H9 (cell line): ENCODE measurements around the gene OAS1. TPM values are rescaled to one million over a fixed set of nuclear protein-coding genes. Genes with fewer than 3 reads are reported as not detected.

Experiments used
- DNase-seq: peaks from one replicate; pipeline ENCODE4 v3.0.0-alpha.2; 2017
- H2AFZ ChIP-seq: one replicate; pipeline ENCODE4 v1.6.1; 2013; ENCODE audit warnings: mild to moderate bottlenecking, low read length, control low read depth, moderate library complexity
- H2AK5ac ChIP-seq: 2 replicates; pipeline ENCODE4 v1.6.1; 2013; ENCODE audit warnings: low read length, control low read depth, mixed read lengths; ENCODE audit not compliant: insufficient read length
- H2BK120ac ChIP-seq: one replicate; pipeline ENCODE4 v1.6.1; 2013; ENCODE audit warnings: low read depth, mild to moderate bottlenecking, low read length, control low read depth, inconsistent platforms; ENCODE audit not compliant: poor library complexity, severe bottlenecking
- H2BK12ac ChIP-seq: 2 replicates; pipeline ENCODE4 v1.6.1; 2013; ENCODE audit warnings: low read length, control low read depth, mixed read lengths, low read depth; ENCODE audit not compliant: insufficient read length
- H2BK15ac ChIP-seq: 2 replicates; pipeline ENCODE4 v1.6.1; 2013; ENCODE audit warnings: low read depth, low read length, control low read depth
- H2BK20ac ChIP-seq: one replicate; pipeline ENCODE4 v1.6.1; 2013; ENCODE audit warnings: low read depth, mild to moderate bottlenecking, low read length, control low read depth, inconsistent platforms; ENCODE audit not compliant: poor library complexity, severe bottlenecking
- H2BK5ac ChIP-seq: 2 replicates; pipeline ENCODE4 v1.6.1; 2013; ENCODE audit warnings: low read length, control low read depth, mixed read lengths; ENCODE audit not compliant: insufficient read length
- H3K14ac ChIP-seq: 2 replicates; pipeline ENCODE4 v1.6.1; 2013; ENCODE audit warnings: low read length, control low read depth; ENCODE audit not compliant: insufficient read depth
- H3K18ac ChIP-seq: 2 replicates; pipeline ENCODE4 v1.6.1; 2013; ENCODE audit warnings: low read depth, mild to moderate bottlenecking, mixed read lengths, low read length, control low read depth; ENCODE audit not compliant: insufficient read length
- H3K23ac ChIP-seq: 2 replicates; pipeline ENCODE4 v1.6.1; 2013; ENCODE audit warnings: low read length, control low read depth, mixed read lengths, low read depth; ENCODE audit not compliant: insufficient read length
- H3K23me2 ChIP-seq: 2 replicates; pipeline ENCODE4 v1.6.1; 2013; ENCODE audit warnings: low read depth, mild to moderate bottlenecking, mixed read lengths, low read length, control low read depth; ENCODE audit not compliant: insufficient read length, poor library complexity, severe bottlenecking
- H3K27ac ChIP-seq: 2 replicates; pipeline ENCODE4 v1.5.1; 2013; ENCODE audit warnings: low read length, control low read depth, mixed read lengths, low read depth; ENCODE audit not compliant: insufficient read length
- H3K27me3 ChIP-seq: 2 replicates; pipeline ENCODE4 v1.6.1; 2013; ENCODE audit warnings: low read length, control low read depth, inconsistent platforms; ENCODE audit not compliant: insufficient read depth
- H3K4ac ChIP-seq: 2 replicates; pipeline ENCODE4 v1.6.1; 2013; ENCODE audit warnings: low read depth, mild to moderate bottlenecking, control low read depth, inconsistent platforms, low read length, moderate library complexity
- H3K4me1 ChIP-seq: 2 replicates; pipeline ENCODE4 v1.6.1; 2013; ENCODE audit warnings: low read length, control low read depth, inconsistent platforms; ENCODE audit not compliant: insufficient read depth
- H3K4me2 ChIP-seq: 2 replicates; pipeline ENCODE4 v1.6.1; 2013; ENCODE audit warnings: low read length, control low read depth, mixed read lengths; ENCODE audit not compliant: insufficient read length, insufficient read depth
- H3K56ac ChIP-seq: 2 replicates; pipeline ENCODE4 v1.6.1; 2013; ENCODE audit warnings: low read depth, mild to moderate bottlenecking, mixed read lengths, low read length, control low read depth; ENCODE audit not compliant: insufficient read length
- H3K79me1 ChIP-seq: 2 replicates; pipeline ENCODE4 v1.6.1; 2013; ENCODE audit warnings: low read depth, mild to moderate bottlenecking, moderate library complexity, low read length, control low read depth, inconsistent platforms; ENCODE audit not compliant: insufficient read depth, poor library complexity, severe bottlenecking
- H3K79me2 ChIP-seq: 2 replicates; pipeline ENCODE4 v1.6.1; 2013; ENCODE audit warnings: low read length, control low read depth, inconsistent platforms; ENCODE audit not compliant: insufficient read depth
- H3K9ac ChIP-seq: 2 replicates; pipeline ENCODE4 v1.6.1; 2013; ENCODE audit warnings: low read length, control low read depth, mixed read lengths; ENCODE audit not compliant: insufficient read length; ENCODE audit errors: extremely low read depth
- H3K9me3 ChIP-seq: one replicate; pipeline ENCODE4 v1.6.1; 2013; ENCODE audit warnings: low read depth, low read length, inconsistent platforms; ENCODE audit not compliant: control insufficient read depth
- H3T11ph ChIP-seq: one replicate; pipeline ENCODE4 v1.6.1; 2013; ENCODE audit warnings: mild to moderate bottlenecking, low read length, control low read depth, inconsistent platforms
- H4K20me1 ChIP-seq: one replicate; pipeline ENCODE4 v1.6.1; 2013; ENCODE audit not compliant: control insufficient read depth, insufficient read length, insufficient read depth
- H4K5ac ChIP-seq: 2 replicates; pipeline ENCODE4 v1.6.1; 2013; ENCODE audit warnings: low read depth, mild to moderate bottlenecking, mixed read lengths, low read length, control low read depth; ENCODE audit not compliant: insufficient read length
- H4K8ac ChIP-seq: replicated peaks from 2 replicates; pipeline ENCODE4 v1.6.1; 2013; ENCODE audit warnings: low read length, control low read depth, mixed read lengths, low read depth; ENCODE audit not compliant: insufficient read length
- H4K91ac ChIP-seq: 2 replicates; pipeline ENCODE4 v1.6.1; 2013; ENCODE audit warnings: low read depth, mild to moderate bottlenecking, moderate library complexity, mixed read lengths, low read length, control low read depth; ENCODE audit not compliant: insufficient read length
- H3K27ac Mint-ChIP-seq, 3 experiments: 2 replicates in 2 of 3; 3 replicates in 1 of 3; pipeline ENCODE4 v1.8.0; 2020 to 2021; ENCODE audit warnings: mixed read lengths in 3 of 3, mild to moderate bottlenecking in 1 of 3, moderate library complexity in 1 of 3
- H3K27me3 Mint-ChIP-seq: 2 replicates; pipeline ENCODE4 v1.8.0; 2021; ENCODE audit warnings: low read depth, mild to moderate bottlenecking, moderate library complexity, mixed read lengths
- H3K36me3 Mint-ChIP-seq, 3 experiments: 2 replicates in 2 of 3; 3 replicates in 1 of 3; pipeline ENCODE4 v1.8.0; 2020 to 2021; ENCODE audit warnings: low read depth in 3 of 3, mixed read lengths in 3 of 3; ENCODE audit not compliant: insufficient read depth in 1 of 3
- H3K4me1 Mint-ChIP-seq, 2 experiments: 2 replicates each; pipeline ENCODE4 v1.8.0; 2020; ENCODE audit warnings: mixed read lengths in 2 of 2
- H3K4me3 Mint-ChIP-seq, 2 experiments: 2 replicates in 1 of 2; 3 replicates in 1 of 2; pipeline ENCODE4 v1.8.0; 2020 to 2021; ENCODE audit warnings: mild to moderate bottlenecking in 2 of 2, mixed read lengths in 2 of 2, moderate library complexity in 1 of 2
- H3K9me3 Mint-ChIP-seq, 2 experiments: 2 replicates in 1 of 2; 3 replicates in 1 of 2; pipeline ENCODE4 v1.8.0; 2020; ENCODE audit warnings: mild to moderate bottlenecking in 2 of 2, mixed read lengths in 2 of 2, moderate library complexity in 1 of 2
- CTCF ChIP-seq: fragments of 200-600 bp; sonication (generic); conservative IDR thresholded peaks from 3 replicates; pipeline ENCODE4 v1.8.0; 2021; ENCODE audit warnings: antibody characterized with exemption, mild to moderate bottlenecking
- WGBS: extraction: QIAGEN DNeasy Blood & Tissue Kit; methylation state at CpG from one replicate; pipeline ENCODE4 v1.1.7; 2013; ENCODE audit warnings: missing lambda C conversion rate, low lambda C conversion rate, mixed read lengths; ENCODE audit not compliant: insufficient read length; ENCODE audit errors: extremely low coverage; 5-methylcytosine and 5-hydroxymethylcytosine counted together
- total RNA-seq: library from RNA; stranded (reverse); gene quantifications from 2 replicates; pipeline ENCODE4 v1.2.1, GENCODE V29; 2021

The OAS1 gene
- total RNA-seq, 1 experiment from 2014 or later, result not detected

DNA sequence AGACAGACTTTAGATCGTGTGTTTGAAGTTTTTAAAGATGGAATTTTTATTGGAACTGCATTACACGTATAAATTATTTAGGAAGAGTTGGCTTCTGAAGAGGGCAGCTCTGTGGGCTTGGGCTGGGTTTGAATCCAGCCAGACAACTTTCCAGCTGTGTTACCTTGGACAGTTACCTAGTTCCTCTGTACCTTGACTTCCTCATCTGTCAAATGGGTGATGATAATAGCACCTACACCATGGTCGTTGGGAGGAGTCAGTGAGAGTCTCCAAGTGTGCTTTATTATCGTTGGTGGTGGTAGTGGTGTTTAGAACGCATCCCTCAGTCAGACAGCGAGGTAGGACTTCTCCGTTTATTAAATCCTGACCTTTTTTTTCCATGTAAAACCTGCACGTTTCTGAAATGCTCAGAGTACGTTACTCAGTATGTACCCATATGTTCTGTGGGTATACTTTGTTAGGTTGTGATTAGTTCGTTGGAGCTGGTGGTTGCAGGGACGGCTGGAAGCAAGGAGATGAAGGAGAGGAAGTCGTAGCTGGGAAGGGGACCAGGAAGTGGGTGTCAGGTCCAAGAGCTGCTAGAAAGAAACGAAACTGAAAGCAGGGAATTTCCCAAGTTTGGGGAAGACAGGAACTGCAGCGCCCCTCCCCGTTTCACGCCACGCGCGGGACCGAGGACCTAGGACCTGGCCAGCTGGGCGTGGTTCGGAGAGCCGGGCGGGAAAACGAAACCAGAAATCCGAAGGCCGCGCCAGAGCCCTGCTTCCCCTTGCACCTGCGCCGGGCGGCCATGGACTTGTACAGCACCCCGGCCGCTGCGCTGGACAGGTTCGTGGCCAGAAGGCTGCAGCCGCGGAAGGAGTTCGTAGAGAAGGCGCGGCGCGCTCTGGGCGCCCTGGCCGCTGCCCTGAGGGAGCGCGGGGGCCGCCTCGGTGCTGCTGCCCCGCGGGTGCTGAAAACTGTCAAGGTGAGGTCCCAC is 31.3 kb downstream of the OAS1 start, which contains the start of gene OAS3:
TSS of gene OAS3 (plus strand) at position 734 of the 979 bp plus-strand sequence. CDS start at position 791, 57 bp downstream.
- no peaks in the 10 kb centered on the region for H3K36me3 Mint-ChIP-seq
- peak within 1 kb of the TSS; percentile 54 to 66 for H3K4me3 Mint-ChIP-seq
- H3K9me3 Mint-ChIP-seq, result no peaks in the 10 kb centered on the region; a peak in 1 of 5 replicates
- H3K18ac ChIP-seq, result peak within 1 kb of the TSS; percentile 39
- H2BK5ac ChIP-seq, result no peak within 1 kb of the TSS
- no peak within 1 kb of the TSS for H2BK20ac ChIP-seq
- no peak within 1 kb of the TSS for H4K5ac ChIP-seq
- peaks cover 32% of the 10 kb centered on the region for H3K27me3 Mint-ChIP-seq
- no peak within 1 kb of the TSS for H3K27ac ChIP-seq
- no peak within 1 kb of the TSS for H4K91ac ChIP-seq
- peak within 1 kb of the TSS; percentile 51; the same call in 1 of the 2 replicates for H3K14ac ChIP-seq
- H3T11ph ChIP-seq, result no peak within 1 kb of the TSS
- no peak for TF ChIP-seq CTCF
- WGBS, result no CpG with 5 or more reads among the region's 50 CpGs
- H3K4me1 ChIP-seq, result no peaks in the 10 kb centered on the region
- no peaks in the 10 kb centered on the region for H3K79me1 ChIP-seq
- H3K23me2 ChIP-seq, result peaks cover 8% of the 10 kb centered on the region
- H2BK12ac ChIP-seq, result no peak within 1 kb of the TSS
- H4K8ac ChIP-seq, result no peak within 1 kb of the TSS
- no peaks in the 10 kb centered on the region for H3K79me2 ChIP-seq
- H3K4ac ChIP-seq, result no peak within 1 kb of the TSS
- H2AFZ ChIP-seq, result no peak within 1 kb of the TSS
- no peaks in the 10 kb centered on the region; the same call in 1 of the 2 replicates for H3K27me3 ChIP-seq
- H3K9ac ChIP-seq, result no peak within 1 kb of the TSS
- H4K20me1 ChIP-seq, result no peaks in the 10 kb centered on the region
- H3K27ac Mint-ChIP-seq, result peak within 1 kb of the TSS in 1 of 3 experiments; percentile 9; a peak in 1 of 7 replicates
- no peak within 1 kb of the TSS for H3K23ac ChIP-seq
- H2BK15ac ChIP-seq, result no peak within 1 kb of the TSS
- H2AK5ac ChIP-seq, result no peak within 1 kb of the TSS
- H3K4me1 Mint-ChIP-seq, result peaks cover 4 to 18% of the 10 kb centered on the region in 2 experiments
- peak within 1 kb of the TSS; percentile 58 for H3K4me2 ChIP-seq
- no peak within 1 kb of the TSS for H2BK120ac ChIP-seq
- H3K9me3 ChIP-seq, result no peaks in the 10 kb centered on the region
- H3K56ac ChIP-seq, result no peak within 1 kb of the TSS
- peak; percentile 58 for DNase-seq
